GM12878 (cell line): ENCODE data around the gene FHOD3. TPM values are rescaled to one million over a fixed set of nuclear protein-coding genes. Genes with fewer than 3 reads are reported as not detected.

Experiments
- ATAC-seq: fragments of 200-7000 bp; cut with Tn5 transposase; 3 replicates; pipeline ENCODE4 v1.9.1; 2020; ENCODE audit warnings: mild to moderate bottlenecking, moderate library complexity
- BruUV-seq: library from RNA; stranded (reverse); fragments of 400-500 nt; replicated peaks from 2 replicates; lab custom pipeline; 2021; lab: Mats Ljungman, UMichigan
- CTCF ChIA-PET: fragments of 300-600 bp; sonication (Branson Sonifier 250); formaldehyde crosslinking; extraction: SDS; loops from one replicate; lab custom pipeline; 2021; ENCODE audit warnings: inconsistent platforms; lab: Yijun Ruan, JAX
- POLR2A ChIA-PET: fragments of 350-600 bp; formaldehyde crosslinking; extraction: SDS; loops from one replicate; lab custom pipeline; 2021; ENCODE audit warnings: inconsistent platforms; lab: Charles Lee
- RAD21 ChIA-PET: fragments of 300-600 bp; sonication (Branson Sonifier 250); formaldehyde crosslinking; loops from one replicate; lab custom pipeline; 2023; ENCODE audit warnings: antibody characterized with exemption; ENCODE audit not compliant: unreplicated experiment; lab: Charles Lee
- SMC1A ChIA-PET: fragments of 300-600 bp; sonication (Branson Sonifier 250); formaldehyde crosslinking; loops from one replicate; lab custom pipeline; 2023; ENCODE audit not compliant: unreplicated experiment, uncharacterized antibody; lab: Charles Lee
- DNase-seq: peaks from one replicate; pipeline ENCODE4 v3.0.0-alpha.2; 2011; ENCODE audit warnings: low read depth, low spot score
- FAIRE-seq: peaks from 3 replicates; lab custom pipeline; 2011; peaks lifted over from hg19 to GRCh38; lab: Jason Lieb, UNC
- H2AFZ ChIP-seq: 2 replicates; pipeline ENCODE4 v1.6.0; 2011; ENCODE audit warnings: low read depth, low read length, control low read depth; ENCODE audit not compliant: control insufficient read depth
- H3K27ac ChIP-seq: 2 replicates; pipeline ENCODE4 v1.5.1; 2011; ENCODE audit warnings: control low read depth; ENCODE audit not compliant: control insufficient read depth, insufficient read depth
- H3K27me3 ChIP-seq, 2 experiments: replicated peaks in 1 of 2; 2 replicates each; pipeline versions ENCODE4 v1.6.0 to v1.6.1; 2011; ENCODE audit warnings: low read length in 1 of 2; ENCODE audit not compliant: control insufficient read depth in 2 of 2, insufficient read depth in 2 of 2
- H3K36me3 ChIP-seq, 2 experiments: 2 replicates each; pipeline ENCODE4 v1.5.1; 2011; ENCODE audit warnings: low read length in 1 of 2; ENCODE audit not compliant: control insufficient read depth in 2 of 2, insufficient read depth in 2 of 2
- H3K4me1 ChIP-seq: 2 replicates; pipeline ENCODE4 v1.6.1; 2011; ENCODE audit warnings: mild to moderate bottlenecking, low read length, moderate library complexity, mixed read lengths; ENCODE audit not compliant: control insufficient read depth, insufficient read depth
- H3K4me2 ChIP-seq: 2 replicates; pipeline ENCODE4 v1.6.0; 2011; ENCODE audit warnings: control low read depth; ENCODE audit not compliant: control insufficient read depth, insufficient read depth
- H3K4me3 ChIP-seq: fragments of 200-600 bp; sonication (generic); 2 replicates; pipeline ENCODE4 v1.5.1; 2016
- H3K79me2 ChIP-seq: 2 replicates; pipeline ENCODE4 v1.6.0; 2011; ENCODE audit warnings: low read length; ENCODE audit not compliant: control insufficient read depth, insufficient read depth
- H3K9ac ChIP-seq: 2 replicates; pipeline ENCODE4 v1.8.0; 2011; ENCODE audit warnings: low read length, control low read depth, mixed read lengths; ENCODE audit not compliant: control insufficient read depth, insufficient read depth
- H3K9me3 ChIP-seq: replicated peaks from 3 replicates; pipeline ENCODE4 v1.5.1; 2011; ENCODE audit warnings: mild to moderate bottlenecking, low read length; ENCODE audit not compliant: control insufficient read depth, insufficient read depth
- H4K20me1 ChIP-seq: 2 replicates; pipeline ENCODE4 v1.6.0; 2011; ENCODE audit not compliant: control insufficient read depth, insufficient read depth
- CREB1 ChIP-seq: IDR thresholded peaks from 2 replicates; pipeline ENCODE4 v1.6.1; 2012; ENCODE audit warnings: low read depth, mild to moderate bottlenecking, inconsistent platforms
- E2F8 ChIP-seq: fragments of 450-650 bp; IDR thresholded peaks from 2 replicates; pipeline ENCODE4 v1.6.1; 2018; ENCODE audit warnings: mild to moderate bottlenecking, low read depth, moderate library complexity; ENCODE audit not compliant: partially characterized antibody
- ESRRA ChIP-seq: IDR thresholded peaks from 2 replicates; pipeline ENCODE4 v1.6.1; 2012; ENCODE audit warnings: mild to moderate bottlenecking, low read length, improper control_type of control experiment
- PKNOX1 ChIP-seq: fragments of 450-650 bp; IDR thresholded peaks from 2 replicates; pipeline ENCODE4 v1.6.1; 2016; ENCODE audit warnings: mild to moderate bottlenecking
- SMC3 ChIP-seq: IDR thresholded peaks from 2 replicates; pipeline ENCODE4 v1.6.1; 2011; ENCODE audit warnings: low read length, improper control_type of control experiment, borderline replicate concordance
- SP1 ChIP-seq: IDR thresholded peaks from one replicate; pipeline ENCODE4 v1.6.1; 2011; ENCODE audit warnings: low read depth, low read length
- TCF7 ChIP-seq: IDR thresholded peaks from 2 replicates; pipeline ENCODE4 v1.6.1; 2014; ENCODE audit warnings: antibody characterized with exemption, borderline replicate concordance
- WRNIP1 ChIP-seq: IDR thresholded peaks from 2 replicates; pipeline ENCODE4 v1.6.1; 2011; ENCODE audit warnings: low read depth, low read length, improper control_type of control experiment, borderline replicate concordance
- WGBS: methylation state at CpG from one replicate; pipeline ENCODE4 v1.1.6; 2016; ENCODE audit warnings: low lambda C conversion rate; ENCODE audit not compliant: insufficient replicate concordance, insufficient coverage; ENCODE audit errors: missing lambda C conversion rate; 5-methylcytosine and 5-hydroxymethylcytosine counted together
- in situ Hi-C: fragments of 300-500 bp; cut with MboI; formaldehyde crosslinking; loops from 9 replicates; pipeline ENCODE4 v1.14.3; 2018; ENCODE audit warnings: mixed read lengths
- intact Hi-C: fragments of 100-400 bp; cut with micrococcal nuclease; formaldehyde crosslinking; loops from one replicate; pipeline ENCODE4 v1.14.2; 2022; ENCODE audit not compliant: unreplicated experiment
- polyA plus RNA-seq, 11 experiments: library from polyadenylated mRNA; depleted of rRNA in 4 of 11; unstranded in 6 of 11; stranded (reverse) in 5 of 11; fragments of >200 nt; fragmentation: Nextera tagmentation in 4 of 11; fragmentation: Illumina TruSeq in 1 of 11; extraction: Ambion mirVana in 4 of 11; extraction: Trizol in 1 of 11; gene quantifications; 1 replicate in 1 of 11; 2 replicates in 10 of 11; pipeline versions ENCODE4 v1.2.1 to v1.2.3, GENCODE V29; 2011 to 2016; ENCODE audit warnings: inconsistent platforms in 2 of 11, missing spikeins in 2 of 11, low read depth in 1 of 11
- total RNA-seq, 4 experiments: library from RNA; depleted of rRNA in 3 of 4; stranded (reverse); fragments of >200 nt in 3 of 4; fragmentation: Illumina TruSeq in 1 of 4; extraction: Trizol in 1 of 4; gene quantifications; 2 replicates each; pipeline versions ENCODE4 v1.2.1 to v1.2.3, GENCODE V29; 2013 to 2021

The FHOD3 gene
- total and polyA plus RNA-seq, 10 of the 15 experiments (the other 5 are each of a cell fraction or from before 2014, with no cell fraction given): 0.77 to 26.7 (median 10.4) TPM

GRCh38 chr18:36756242-36756641 lies 458.7 kb downstream of the FHOD3 start:
- Histone ChIP-seq H3K79me2 (no peaks in the 10 kb centered on the region), H3K27ac (no peak overlapping the region), H3K9me3 (no peaks in the 10 kb centered on the region; the same call in 2 of the 3 replicates), H2AFZ (no peak overlapping the region), H3K36me3 (no peaks in the 10 kb centered on the region), H3K4me1 (no peaks in the 10 kb centered on the region), H4K20me1 (no peaks in the 10 kb centered on the region), H3K4me3 (no peak overlapping the region), H3K9ac (no peak overlapping the region), H3K4me2 (no peak overlapping the region), H3K27me3 (no peaks in the 10 kb centered on the region)
- POLR2A ChIA-PET: no interaction called here
- ATAC-seq (no peak), FAIRE-seq (no peak), DNase-seq (no peak)
- in situ Hi-C loops (no loop called here), intact Hi-C loops (loop anchor here (2.0 to 5.0 kb wide), 3 partner anchors 184 to 659 kb away; no protein-coding TSS in a partner anchor)
- 32% methylated on average over 4 of the region's 4 CpGs for WGBS
- CTCF ChIA-PET: no interaction called here
- no peak for TF ChIP-seq TCF7
- TF ChIP-seq E2F8: no peak
- TF ChIP-seq ESRRA: no peak
- no peak for TF ChIP-seq SMC3
- TF ChIP-seq CREB1: no peak
- no peak for TF ChIP-seq SP1
- TF ChIP-seq WRNIP1: no peak
- TF ChIP-seq PKNOX1: no peak
- no TSS peak for BruUV-seq
- SMC1A ChIA-PET: no interaction called here
- RAD21 ChIA-PET: no interaction called here
